SK-N-SH (cell line): ENCODE measurements around the gene WDR82. TPM values are rescaled to one million over a fixed set of nuclear protein-coding genes. Genes with fewer than 3 reads are reported as not detected.
A peak's percentile ranks its signal among the peaks of the same experiment; 100 is the strongest.

ENCODE experiments used
- CTCF ChIA-PET: fragments of 300-600, 350-600 bp; formaldehyde crosslinking; extraction: SDS; loops from one replicate; lab custom pipeline; 2021; lab: Yijun Ruan, JAX
- POLR2A ChIA-PET: fragments of 350-600 bp; sonication (Branson Sonifier 250); formaldehyde crosslinking; extraction: SDS; loops from one replicate; lab custom pipeline; 2020; ENCODE audit warnings: antibody characterized with exemption, inconsistent platforms; lab: Yijun Ruan, JAX
- DNase-seq: peaks from one replicate; pipeline ENCODE4 v3.0.0; 2012
- H2AFZ ChIP-seq: fragments of 200-600 bp; sonication (generic); 2 replicates; pipeline ENCODE4 v1.8.1; 2016; ENCODE audit warnings: antibody characterized with exemption, mild to moderate bottlenecking, low read depth
- H3F3A ChIP-seq: fragments of 200-600 bp; sonication (generic); replicated peaks from 2 replicates; pipeline ENCODE3; 2016; ENCODE audit warnings: antibody characterized with exemption, mild to moderate bottlenecking; ENCODE audit not compliant: insufficient read depth
- H3K27ac ChIP-seq, 2 experiments: fragments of 200-500 bp in 1 of 2; fragments of 200-600 bp in 1 of 2; sonication (Bioruptor generic) in 1 of 2; sonication (generic), shearing (Covaris generic) in 1 of 2; 2 replicates each; pipeline versions ENCODE4 v1.5.1 to v1.6.1; 2014 to 2016; ENCODE audit warnings: low read depth in 2 of 2, inconsistent platforms in 1 of 2, low read length in 1 of 2, mild to moderate bottlenecking in 1 of 2, mixed read lengths in 1 of 2
- H3K27me3 ChIP-seq: fragments of 200-600 bp; sonication (generic), shearing (Covaris generic); 2 replicates; pipeline ENCODE4 v1.6.1; 2016; ENCODE audit warnings: mixed run types; ENCODE audit not compliant: insufficient read depth
- H3K36me3 ChIP-seq, 2 experiments: fragments of 200-500 bp in 1 of 2; fragments of 200-600 bp in 1 of 2; sonication (Bioruptor generic) in 1 of 2; sonication (generic) in 1 of 2; replicated peaks in 1 of 2; 2 replicates each; pipeline versions ENCODE3 to v1.5.1; 2014 to 2016; ENCODE audit warnings: low read length in 1 of 2, mild to moderate bottlenecking in 1 of 2; ENCODE audit not compliant: insufficient read depth in 2 of 2, control insufficient read depth in 1 of 2
- H3K4me1 ChIP-seq, 2 experiments: fragments of 200-500 bp in 1 of 2; fragments of 200-600 bp in 1 of 2; sonication (Bioruptor generic) in 1 of 2; sonication (generic), shearing (Covaris generic) in 1 of 2; 2 replicates each; pipeline versions ENCODE4 v1.5.1 to v1.6.1; 2014 to 2016; ENCODE audit warnings: low read depth in 1 of 2, low read length in 1 of 2, mixed run types in 1 of 2; ENCODE audit not compliant: insufficient read depth in 2 of 2, control insufficient read depth in 1 of 2
- H3K4me2 ChIP-seq: fragments of 200-600 bp; sonication (generic), shearing (Covaris generic); 2 replicates; pipeline ENCODE4 v1.6.1; 2017; ENCODE audit warnings: mixed run types
- H3K4me3 ChIP-seq, 2 experiments: fragments of 200-500 bp in 1 of 2; fragments of 200-600 bp in 1 of 2; sonication (Bioruptor generic) in 1 of 2; sonication (generic), shearing (Covaris generic) in 1 of 2; 2 replicates each; pipeline versions ENCODE4 v1.5.1 to v1.8.1; 2014 to 2016; ENCODE audit warnings: low read depth in 2 of 2, inconsistent platforms in 1 of 2, low read length in 1 of 2, mild to moderate bottlenecking in 1 of 2, mixed read lengths in 1 of 2, moderate library complexity in 1 of 2
- H3K79me2 ChIP-seq: fragments of 200-600 bp; sonication (generic); 2 replicates; pipeline ENCODE4 v1.8.1; 2017; ENCODE audit warnings: mild to moderate bottlenecking; ENCODE audit not compliant: insufficient read depth
- H3K9ac ChIP-seq: fragments of 200-600 bp; sonication (generic); 2 replicates; pipeline ENCODE4 v1.6.1; 2017; ENCODE audit warnings: mixed run types
- H3K9me2 ChIP-seq: fragments of 200-600 bp; sonication (generic); 2 replicates; pipeline ENCODE4 v1.6.1; 2017; ENCODE audit warnings: mixed run types
- H3K9me3 ChIP-seq: fragments of 200-600 bp; sonication (generic); 2 replicates; pipeline ENCODE4 v1.6.1; 2017; ENCODE audit warnings: mixed run types, mild to moderate bottlenecking, moderate library complexity
- H4K20me1 ChIP-seq: fragments of 200-600 bp; sonication (generic); 2 replicates; pipeline ENCODE4 v1.6.1; 2017; ENCODE audit warnings: mild to moderate bottlenecking, mixed run types; ENCODE audit not compliant: insufficient read depth
- CHD2 ChIP-seq: fragments of 150-350 bp; IDR thresholded peaks from 2 replicates; pipeline ENCODE4 v1.6.1; 2018; ENCODE audit warnings: low read length; ENCODE audit not compliant: partially characterized antibody
- CTCF ChIP-seq: fragments of 200-600 bp; sonication (generic); IDR thresholded peaks from 2 replicates; pipeline ENCODE4 v1.6.1; 2017; ENCODE audit warnings: antibody characterized with exemption, mild to moderate bottlenecking, moderate library complexity
- ELF1 ChIP-seq: IDR thresholded peaks from 2 replicates; pipeline ENCODE4 v1.4.0; 2012
- FOSL2 ChIP-seq: IDR thresholded peaks from 2 replicates; pipeline ENCODE4 v1.4.0; 2012; ENCODE audit warnings: low read depth, mild to moderate bottlenecking, moderate library complexity, borderline replicate concordance
- GABPA ChIP-seq: IDR thresholded peaks from 2 replicates; pipeline ENCODE4 v1.4.0; 2012; ENCODE audit warnings: low read depth, mild to moderate bottlenecking
- MEF2A ChIP-seq: IDR thresholded peaks from 2 replicates; pipeline ENCODE4 v1.4.0; 2012; ENCODE audit warnings: low read depth, borderline replicate concordance
- MXI1 ChIP-seq: IDR thresholded peaks from 2 replicates; pipeline ENCODE4 v1.6.1; 2012; ENCODE audit warnings: mild to moderate bottlenecking, low read depth, low read length, improper control_type of control experiment
- NFIC ChIP-seq: IDR thresholded peaks from 2 replicates; pipeline ENCODE4 v1.4.0; 2012; ENCODE audit warnings: borderline replicate concordance
- RAD21 ChIP-seq: IDR thresholded peaks from 2 replicates; pipeline ENCODE4 v1.6.1; 2012; ENCODE audit warnings: mild to moderate bottlenecking, low read length
- SIN3A ChIP-seq: IDR thresholded peaks from 2 replicates; pipeline ENCODE4 v1.6.1; 2012; ENCODE audit warnings: low read depth, mild to moderate bottlenecking, low read length, moderate library complexity, borderline replicate concordance
- SMC3 ChIP-seq: IDR thresholded peaks from 2 replicates; pipeline ENCODE4 v1.6.1; 2012; ENCODE audit warnings: low read depth, low read length, improper control_type of control experiment
- TEAD4 ChIP-seq: IDR thresholded peaks from 2 replicates; pipeline ENCODE4 v1.4.0; 2012; ENCODE audit warnings: mild to moderate bottlenecking, borderline replicate concordance; ENCODE audit not compliant: insufficient read depth
- USF2 ChIP-seq: fragments of 150-350 bp; IDR thresholded peaks from 2 replicates; pipeline ENCODE4 v1.6.1; 2017; ENCODE audit warnings: antibody characterized with exemption, low read length, low read depth, borderline replicate concordance
- ZBTB33 ChIP-seq: IDR thresholded peaks from 2 replicates; pipeline ENCODE4 v1.4.0; 2012; ENCODE audit warnings: low read depth, borderline replicate concordance
- WGBS: methylation state at CpG from one replicate; pipeline ENCODE4 v1.1.6; 2017; ENCODE audit warnings: low lambda C conversion rate; 5-methylcytosine and 5-hydroxymethylcytosine counted together
- polyA plus RNA-seq, 3 experiments: library from polyadenylated mRNA; depleted of rRNA; stranded (reverse); fragments of >200 nt; gene quantifications; 2 replicates each; pipeline ENCODE4 v1.2.3, GENCODE V29; 2012

Gene WDR82
- polyA plus RNA-seq, 1 of the 3 experiments (the other 2 are of a cell fraction) = 41.2 TPM

GRCh38 chr3:52302426-52303145 lies 24.1 kb upstream of the WDR82 start (continued):
- no peak for TF ChIP-seq ZBTB33

GRCh38 chr3:52299879-52300611 lies 21.6 kb upstream of the WDR82 start:
- Histone ChIP-seq H3K9me2 (no peaks in the 10 kb centered on the region), H3K4me1 (peaks cover 17 to 75% of the 10 kb centered on the region in 2 experiments; a peak in 2 of 4 replicates), H3K4me2 (peak overlapping the region; percentile 69), H3F3A (peaks cover 5% of the 10 kb centered on the region), H2AFZ (no peak overlapping the region), H3K79me2 (no peaks in the 10 kb centered on the region), H3K9ac (peak overlapping the region; percentile 34; the same call in 1 of the 2 replicates), H3K27me3 (no peaks in the 10 kb centered on the region), H3K36me3 (no peaks in the 10 kb centered on the region), H3K4me3 (no peak overlapping the region), H4K20me1 (no peaks in the 10 kb centered on the region), H3K27ac (peak overlapping the region; percentile 60 to 91), H3K9me3 (no peaks in the 10 kb centered on the region)
- WGBS = 30% methylated on average over 11 of the region's 14 CpGs
- DNase-seq = peak; percentile 76
- ChIA-PET CTCF (interaction anchor here (1.0 to 16.0 kb wide), 8 partner anchors 9 to 80 kb away, joined by 3 to 504 read pairs (median 6); no protein-coding TSS in a partner anchor), POLR2A (interaction anchor here (1.1 to 3.3 kb wide), 4 partner anchors 12 to 22 kb away, joined by 3 to 16 read pairs (median 6); partner anchors contain the start of genes GLYCTK and WDR82)
- TF ChIP-seq RAD21 (0 out of 2 replicates have a peak, but pooled peaks have one; percentile 28), CTCF (peak; percentile 28; the same call in 1 of the 2 replicates), SMC3 (no peak)

- 70% methylated on average over 9 of the region's 10 CpGs for WGBS
- no peaks in the 10 kb centered on the region for H3K9me3 ChIP-seq
- H3F3A ChIP-seq = peaks cover 5% of the 10 kb centered on the region
- peak overlapping the region; percentile 60 to 91; a peak in 3 of 4 replicates for H3K27ac ChIP-seq
- TF ChIP-seq MEF2A (no peak), SIN3A (no peak), NFIC (no peak), FOSL2 (no peak), CHD2 (no peak), USF2 (no peak), TEAD4 (no peak), GABPA (no peak), ELF1 (no peak), CTCF (no peak), MXI1 (no peak)
- TF ChIP-seq, all 33 proteins: peak for 0
- no peaks in the 10 kb centered on the region for H3K27me3 ChIP-seq
- H3K4me3 ChIP-seq = peak overlapping the region in 1 of 2 experiments; percentile 18; a peak in 1 of 4 replicates
- ChIA-PET POLR2A (interaction anchor here (0.7 to 3.3 kb wide), 9 partner anchors 8 to 83 kb away, joined by 3 to 16 read pairs (median 6); partner anchors contain the start of genes GLYCTK, TWF2 and WDR82), CTCF (interaction anchor here (0.7 to 16.0 kb wide), 10 partner anchors 8 to 79 kb away, joined by 3 to 504 read pairs (median 6); no protein-coding TSS in a partner anchor)
- H2AFZ ChIP-seq = no peak overlapping the region
- peak overlapping the region; percentile 69 for H3K4me2 ChIP-seq
- DNase-seq = peak; percentile 43
- no peaks in the 10 kb centered on the region for H3K9me2 ChIP-seq
- H3K79me2 ChIP-seq = no peaks in the 10 kb centered on the region
- no peak overlapping the region for H3K9ac ChIP-seq
- no peaks in the 10 kb centered on the region for H4K20me1 ChIP-seq
- no peaks in the 10 kb centered on the region for H3K36me3 ChIP-seq
- H3K4me1 ChIP-seq = peaks cover 17 to 75% of the 10 kb centered on the region in 2 experiments; a peak in 2 of 4 replicates
These were observed 20.9 kb upstream of the WDR82 start for GRCh38 chr3:52299247-52299878.
